ENCODE measurements around the gene PRKD3. TPM values are rescaled to one million over a fixed set of nuclear protein-coding genes. Genes with fewer than 3 reads are reported as not detected.

PRKD3 gene
- total RNA-seq, 2 experiments from 2014 or later, result 40.5 to 44.1 TPM

- ATAC-seq (ENCODE audit: poor library complexity) (no peak), DNase-seq (no peak)
- H3K4me1 ChIP-seq (ENCODE audit: insufficient read depth, low read length), result no peaks in the 10 kb centered on the region
- no peaks in the 10 kb centered on the region for H3K9me3 ChIP-seq (ENCODE audit: control insufficient read depth in 1 of 2, insufficient read depth in 1 of 2, low read length in 2 of 2)
- H3K27ac ChIP-seq (ENCODE audit: low read depth in 1 of 2, low read length in 2 of 2), result no peak overlapping the region
- no peaks in the 10 kb centered on the region for H3K36me3 ChIP-seq (ENCODE audit: insufficient read depth, low read length)
- H3K27me3 Mint-ChIP-seq, result peaks cover 37% of the 10 kb centered on the region
- no peaks in the 10 kb centered on the region for H3K36me3 Mint-ChIP-seq (ENCODE audit: low read depth)
- ChIA-PET POLR2A (no interaction called here), CTCF (no interaction called here)
- H3K27me3 ChIP-seq (ENCODE audit: control insufficient read depth in 1 of 2, insufficient read depth in 2 of 2, low read length in 2 of 2), result peaks cover 3 to 7% of the 10 kb centered on the region in 2 experiments
- no peak for TF ChIP-seq CTCF (IDR thresholded peaks at IDR 0.05)
- H3K4me3 Mint-ChIP-seq, result no peak overlapping the region
- H3K9me3 Mint-ChIP-seq, result no peaks in the 10 kb centered on the region
- intact Hi-C loops (cut with DNase I, micrococcal nuclease), result no loop called here
- no peaks in the 10 kb centered on the region for H3K4me1 Mint-ChIP-seq (ENCODE audit: low read depth)
- no peak overlapping the region for H3K4me3 ChIP-seq (ENCODE audit: low read length)
- no peak overlapping the region for H3K27ac Mint-ChIP-seq
These were observed 29.9 kb upstream of the PRKD3 start for GRCh38 chr2:37354531-37354930.

GRCh38 chr2:37350034-37350433, 25.4 kb upstream of the PRKD3 start:
- Histone ChIP-seq H3K27me3 (ENCODE audit: control insufficient read depth in 1 of 2, insufficient read depth in 2 of 2, low read length in 2 of 2) (peaks cover 0 to 7% of the 10 kb centered on the region in 2 experiments), H3K27ac (ENCODE audit: low read depth in 1 of 2, low read length in 2 of 2) (no peak overlapping the region), H3K36me3 (ENCODE audit: insufficient read depth, low read length) (no peaks in the 10 kb centered on the region), H3K9me3 (ENCODE audit: control insufficient read depth in 1 of 2, insufficient read depth in 1 of 2, low read length in 2 of 2) (no peaks in the 10 kb centered on the region), H3K4me3 (ENCODE audit: low read length) (no peak overlapping the region), H3K4me1 (ENCODE audit: insufficient read depth, low read length) (peaks cover 5% of the 10 kb centered on the region)
- ChIA-PET CTCF (interaction anchor here (3.5 kb wide), 1 partner anchor 13 kb away, joined by 13 read pairs; no protein-coding TSS in a partner anchor), POLR2A (no interaction called here)
- Mint-ChIP-seq H3K4me3 (no peak overlapping the region), H3K27me3 (peaks cover 48% of the 10 kb centered on the region), H3K36me3 (ENCODE audit: low read depth) (no peaks in the 10 kb centered on the region), H3K27ac (no peak overlapping the region), H3K9me3 (no peaks in the 10 kb centered on the region), H3K4me1 (ENCODE audit: low read depth) (peaks cover 9% of the 10 kb centered on the region)
- intact Hi-C loops (cut with DNase I, micrococcal nuclease), result no loop called here
- DNase-seq, result no peak
- TF ChIP-seq CTCF (IDR thresholded peaks at IDR 0.05), result no peak
- ATAC-seq (ENCODE audit: poor library complexity), result no peak

- no peak for TF ChIP-seq CTCF (IDR thresholded peaks at IDR 0.05)
- no peaks in the 10 kb centered on the region for H3K36me3 ChIP-seq (ENCODE audit: insufficient read depth, low read length)
- DNase-seq, result peak in 1 of 14 experiments; percentile 15
- Mint-ChIP-seq H3K36me3 (ENCODE audit: low read depth) (no peaks in the 10 kb centered on the region), H3K27ac (no peak overlapping the region), H3K4me3 (no peak overlapping the region), H3K4me1 (ENCODE audit: low read depth) (peaks cover 12% of the 10 kb centered on the region), H3K27me3 (peaks cover 44% of the 10 kb centered on the region), H3K9me3 (no peaks in the 10 kb centered on the region)
- CTCF ChIA-PET, result no interaction called here
- H3K27ac ChIP-seq (ENCODE audit: low read depth in 1 of 2, low read length in 2 of 2), result no peak overlapping the region
- intact Hi-C loops (cut with DNase I, micrococcal nuclease), result no loop called here
- POLR2A ChIA-PET, result no interaction called here
- peaks cover 11% of the 10 kb centered on the region for H3K4me1 ChIP-seq (ENCODE audit: insufficient read depth, low read length)
- H3K27me3 ChIP-seq (ENCODE audit: control insufficient read depth in 1 of 2, insufficient read depth in 2 of 2, low read length in 2 of 2), result peaks cover 0 to 7% of the 10 kb centered on the region in 2 experiments
- ATAC-seq (ENCODE audit: poor library complexity), result no peak
- no peak overlapping the region for H3K4me3 ChIP-seq (ENCODE audit: low read length)
- H3K9me3 ChIP-seq (ENCODE audit: control insufficient read depth in 1 of 2, insufficient read depth in 1 of 2, low read length in 2 of 2), result no peaks in the 10 kb centered on the region
These were observed 24.7 kb upstream of the PRKD3 start for GRCh38 chr2:37349231-37349860.
